Neural cell (in vitro differentiated cells): ENCODE measurements around the gene GNAS.

ENCODE experiments used
- CTCF ChIP-seq: fragments of 450-650 bp; IDR thresholded peaks from 2 replicates; pipeline ENCODE4 v1.5.1; 2014; ENCODE audit warnings: antibody characterized with exemption, mild to moderate bottlenecking, moderate library complexity; ENCODE audit not compliant: poor library complexity, severe bottlenecking
- EZH2 ChIP-seq: fragments of 200-600, 300-800 bp; shearing (Covaris generic), sonication (generic); IDR thresholded peaks from 2 replicates; pipeline ENCODE4 v1.6.1; 2014; ENCODE audit warnings: antibody characterized with exemption, low read length, borderline replicate concordance, mild to moderate bottlenecking; ENCODE audit not compliant: insufficient read depth, poor library complexity, severe bottlenecking

GRCh38 chr20:58923117-58923712 lies 70.7 kb downstream of the GNAS start:
- TF ChIP-seq CTCF: no peak
- no peak for TF ChIP-seq EZH2
